HCT116 (cell line): ENCODE data around the gene METTL22. TPM values are rescaled to one million over a fixed set of nuclear protein-coding genes. Genes with fewer than 3 reads are reported as not detected.

Experiments
- ATAC-seq: fragments of 200-7000 bp; cut with Tn5 transposase; 2 replicates; pipeline ENCODE4 v1.9.1; 2020; ENCODE audit warnings: mild to moderate bottlenecking, moderate library complexity
- BruUV-seq: library from RNA; stranded (reverse); fragments of 400-500 nt; replicated peaks from 2 replicates; lab custom pipeline; 2021; lab: Mats Ljungman, UMichigan
- CTCF ChIA-PET: fragments of 300-600 bp; sonication (Branson Sonifier 250); formaldehyde crosslinking; loops from one replicate; lab custom pipeline; 2021; ENCODE audit warnings: antibody characterized with exemption; lab: Charles Lee
- POLR2A ChIA-PET: fragments of 300-600, 350-600 bp; sonication (Branson Sonifier 250); formaldehyde crosslinking; loops from one replicate; lab custom pipeline; 2021; ENCODE audit warnings: antibody characterized with exemption; lab: Charles Lee
- RAD21 ChIA-PET, 2 experiments: fragments of 300-600 bp; sonication (Branson Sonifier 250); formaldehyde crosslinking; loops; one replicate each; lab custom pipeline; 2023; ENCODE audit warnings: low total read pairs in 2 of 2; ENCODE audit not compliant: uncharacterized antibody in 2 of 2, unreplicated experiment in 2 of 2, low non-redundant PET in 1 of 2; lab: Charles Lee
- DNase-seq: peaks from one replicate; pipeline ENCODE4 v3.0.0-alpha.2; 2010; ENCODE audit warnings: low read depth, low spot score
- H2AFZ ChIP-seq: fragments of 200-600 bp; shearing (Covaris generic), sonication (generic); 2 replicates; pipeline ENCODE4 v1.6.1; 2017; ENCODE audit warnings: low read depth, mixed run types, mixed read lengths, antibody characterized with exemption, low read length; ENCODE audit not compliant: poor library complexity, severe bottlenecking
- H3K27ac ChIP-seq: 2 replicates; pipeline ENCODE4 v1.5.1; 2012; ENCODE audit warnings: low read depth, low read length
- H3K27me3 ChIP-seq: fragments of 200-600 bp; sonication (generic); 2 replicates; pipeline ENCODE4 v1.6.1; 2016; ENCODE audit warnings: mixed run types, low read length, mixed read lengths; ENCODE audit not compliant: insufficient read depth
- H3K36me3 ChIP-seq, 2 experiments: fragments of 200-500 bp in 1 of 2; fragments of 200-600 bp in 1 of 2; sonication (Bioruptor generic) in 1 of 2; sonication (generic) in 1 of 2; 2 replicates each; pipeline versions ENCODE4 v1.5.1 to v1.6.1; 2014 to 2016; ENCODE audit warnings: low read length in 2 of 2, inconsistent platforms in 1 of 2, mixed read lengths in 1 of 2, mixed run types in 1 of 2; ENCODE audit not compliant: insufficient read depth in 2 of 2, control insufficient read depth in 1 of 2
- H3K4me1 ChIP-seq, 2 experiments: fragments of 200-600 bp in 1 of 2; sonication (generic) in 1 of 2; 2 replicates each; pipeline versions ENCODE4 v1.5.1 to v1.6.1; 2012 to 2017; ENCODE audit warnings: low read length in 2 of 2, inconsistent platforms in 1 of 2, mild to moderate bottlenecking in 1 of 2, mixed read lengths in 1 of 2, mixed run types in 1 of 2, moderate library complexity in 1 of 2; ENCODE audit not compliant: insufficient read depth in 2 of 2, control insufficient read depth in 1 of 2
- H3K4me2 ChIP-seq: fragments of 200-600 bp; sonication (generic); 2 replicates; pipeline ENCODE4 v1.6.1; 2017; ENCODE audit warnings: mixed run types, low read length, mixed read lengths
- H3K4me3 ChIP-seq, 2 experiments: fragments of 200-600 bp in 1 of 2; sonication (generic) in 1 of 2; replicated peaks in 1 of 2; 2 replicates each; pipeline ENCODE4 v1.5.1; 2011 to 2016; ENCODE audit warnings: low read length in 2 of 2, control low read depth in 1 of 2, low read depth in 1 of 2, mild to moderate bottlenecking in 1 of 2, mixed read lengths in 1 of 2, mixed run types in 1 of 2
- H3K79me2 ChIP-seq: fragments of 200-600 bp; sonication (generic); 2 replicates; pipeline ENCODE4 v1.6.1; 2017; ENCODE audit warnings: mild to moderate bottlenecking, mixed run types, low read length, moderate library complexity, mixed read lengths; ENCODE audit not compliant: insufficient read depth
- H3K9ac ChIP-seq: fragments of 200-600 bp; sonication (generic); 2 replicates; pipeline ENCODE4 v1.6.1; 2016; ENCODE audit warnings: low read length, mixed read lengths
- H3K9me2 ChIP-seq: fragments of 200-600 bp; sonication (generic), shearing (Covaris generic); 2 replicates; pipeline ENCODE4 v1.6.1; 2017; ENCODE audit warnings: mixed run types, mild to moderate bottlenecking, moderate library complexity; ENCODE audit not compliant: insufficient read depth
- H3K9me3 ChIP-seq, 2 experiments: fragments of 200-500 bp in 1 of 2; fragments of 200-600 bp in 1 of 2; sonication (Bioruptor generic) in 1 of 2; sonication (generic) in 1 of 2; 2 replicates each; pipeline ENCODE4 v1.6.1; 2014 to 2017; ENCODE audit warnings: low read length in 2 of 2, mixed read lengths in 2 of 2, inconsistent platforms in 1 of 2, low read depth in 1 of 2, mild to moderate bottlenecking in 1 of 2, mixed run types in 1 of 2, moderate library complexity in 1 of 2; ENCODE audit not compliant: control insufficient read depth in 1 of 2, insufficient read depth in 1 of 2
- H4K20me1 ChIP-seq: fragments of 200-600 bp; sonication (generic), shearing (Covaris generic); 2 replicates; pipeline ENCODE4 v1.6.1; 2017; ENCODE audit warnings: mixed run types, mild to moderate bottlenecking, moderate library complexity; ENCODE audit not compliant: insufficient read depth
- CBX3 ChIP-seq: IDR thresholded peaks from 2 replicates; pipeline ENCODE4 v1.6.1; 2012; ENCODE audit warnings: low read depth
- CEBPB ChIP-seq: IDR thresholded peaks from 2 replicates; pipeline ENCODE4 v1.6.1; 2012; ENCODE audit warnings: low read depth
- EGR1 ChIP-seq: IDR thresholded peaks from 2 replicates; pipeline ENCODE4 v1.6.1; 2012; ENCODE audit warnings: low read depth
- ELF1 ChIP-seq: IDR thresholded peaks from 2 replicates; pipeline ENCODE4 v1.6.1; 2012; ENCODE audit warnings: low read depth, borderline replicate concordance
- EZH2 ChIP-seq: fragments of 200-600 bp; sonication (generic); IDR thresholded peaks from 2 replicates; pipeline ENCODE4 v1.6.1; 2017; ENCODE audit warnings: antibody characterized with exemption, mixed run types
- EZH2phosphoT487 ChIP-seq: fragments of 200-600 bp; IDR thresholded peaks from 2 replicates; pipeline ENCODE4 v1.6.1; 2018; ENCODE audit warnings: antibody characterized with exemption, borderline replicate concordance
- JUND ChIP-seq: IDR thresholded peaks from 2 replicates; pipeline ENCODE4 v1.6.1; 2012
- POLR2A ChIP-seq: IDR thresholded peaks from 2 replicates; pipeline ENCODE4 v1.7.0; 2011; ENCODE audit warnings: borderline replicate concordance; ENCODE audit not compliant: insufficient read depth, insufficient read length; ENCODE audit errors: extremely low read depth
- POLR2AphosphoS5 ChIP-seq: IDR thresholded peaks from 2 replicates; pipeline ENCODE4 v1.6.1; 2011; ENCODE audit warnings: mild to moderate bottlenecking, low read depth, low read length, moderate library complexity
- RAD21 ChIP-seq: IDR thresholded peaks from 2 replicates; pipeline ENCODE4 v1.6.1; 2012; ENCODE audit warnings: low read depth, mild to moderate bottlenecking
- SIN3A ChIP-seq: IDR thresholded peaks from 2 replicates; pipeline ENCODE4 v1.6.1; 2012; ENCODE audit warnings: low read depth
- TCF7L2 ChIP-seq: IDR thresholded peaks from 2 replicates; pipeline ENCODE4 v1.7.0; 2011; ENCODE audit warnings: borderline replicate concordance, inconsistent platforms; ENCODE audit not compliant: insufficient read depth, insufficient read length; ENCODE audit errors: extremely low read depth
- YY1 ChIP-seq: IDR thresholded peaks from 2 replicates; pipeline ENCODE4 v1.6.1; 2011; ENCODE audit warnings: low read length, low read depth, moderate library complexity, mild to moderate bottlenecking; ENCODE audit not compliant: insufficient replicate concordance; ENCODE audit errors: extremely low read depth
- ZFX ChIP-seq: fragments of 450-650 bp; IDR thresholded peaks from 2 replicates; pipeline ENCODE4 v1.6.1; 2017
- ZNF274 ChIP-seq: fragments of 200-500 bp; sonication (Bioruptor generic); IDR thresholded peaks from 2 replicates; pipeline ENCODE4 v1.6.1; 2014; ENCODE audit warnings: mild to moderate bottlenecking, low read depth, low read length, inconsistent platforms
- intact Hi-C: fragments of 100-400 bp; cut with micrococcal nuclease; formaldehyde crosslinking; loops from 2 replicates; pipeline ENCODE4 v1.10.0; 2022
- total RNA-seq: library from RNA; stranded (reverse); gene quantifications from one replicate; pipeline ENCODE4 v1.2.1, GENCODE V29; 2021; ENCODE audit not compliant: unreplicated experiment
- TF ChIP-seq, protein P1 (sequence below): IDR thresholded peaks from 2 replicates; pipeline ENCODE4 v1.6.1; 2012
- TF ChIP-seq, protein P2 (sequence below): IDR thresholded peaks from 2 replicates; pipeline ENCODE4 v1.6.1; 2012; ENCODE audit warnings: low read depth
- TF ChIP-seq, protein P3 (sequence below): IDR thresholded peaks from 2 replicates; pipeline ENCODE4 v1.6.1; 2012

METTL22 gene
- total RNA-seq, 1 experiment from 2014 or later: 33.3 TPM

DNA sequence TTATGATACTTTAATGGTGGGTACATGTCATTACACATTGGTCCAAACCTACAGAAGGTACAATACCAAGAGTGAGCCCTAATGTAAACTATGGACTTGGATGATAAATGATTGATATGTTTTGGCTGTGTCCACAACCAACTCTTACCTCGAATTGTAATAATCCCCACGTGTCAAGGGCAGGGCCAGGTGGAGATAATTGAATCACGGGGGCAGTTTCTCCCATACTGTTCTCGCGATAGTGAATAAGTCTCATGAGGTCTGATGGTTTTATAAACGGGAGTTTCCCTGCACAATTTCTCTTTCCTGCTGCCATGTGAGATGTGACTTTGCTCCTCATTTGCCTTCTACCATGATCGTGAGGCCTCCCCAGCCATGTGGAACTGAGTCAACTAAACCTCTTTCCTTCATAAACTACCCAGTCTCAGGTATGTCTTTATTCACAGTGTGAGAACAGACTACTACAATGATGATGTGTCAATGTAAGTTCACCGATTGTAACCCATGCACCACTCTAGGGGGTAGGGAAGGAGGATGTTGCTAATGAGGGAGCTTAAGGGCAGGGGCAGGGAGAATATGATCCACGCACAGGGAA lies 7.0 kb upstream of the METTL22 start:
- TF ChIP-seq JUND (no peak), ELF1 (no peak), ZFX (no peak), ZNF274 (no peak), POLR2AphosphoS5 (no peak), POLR2A (no peak), RAD21 (no peak), EZH2 (no peak), YY1 (no peak), EGR1 (no peak), EZH2phosphoT487 (no peak), SIN3A (no peak), CBX3 (no peak), TCF7L2 (no peak), CEBPB (no peak)
- TF ChIP-seq, protein P1, sequence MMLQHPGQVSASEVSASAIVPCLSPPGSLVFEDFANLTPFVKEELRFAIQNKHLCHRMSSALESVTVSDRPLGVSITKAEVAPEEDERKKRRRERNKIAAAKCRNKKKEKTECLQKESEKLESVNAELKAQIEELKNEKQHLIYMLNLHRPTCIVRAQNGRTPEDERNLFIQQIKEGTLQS: no peak
- TF ChIP-seq, protein P2, sequence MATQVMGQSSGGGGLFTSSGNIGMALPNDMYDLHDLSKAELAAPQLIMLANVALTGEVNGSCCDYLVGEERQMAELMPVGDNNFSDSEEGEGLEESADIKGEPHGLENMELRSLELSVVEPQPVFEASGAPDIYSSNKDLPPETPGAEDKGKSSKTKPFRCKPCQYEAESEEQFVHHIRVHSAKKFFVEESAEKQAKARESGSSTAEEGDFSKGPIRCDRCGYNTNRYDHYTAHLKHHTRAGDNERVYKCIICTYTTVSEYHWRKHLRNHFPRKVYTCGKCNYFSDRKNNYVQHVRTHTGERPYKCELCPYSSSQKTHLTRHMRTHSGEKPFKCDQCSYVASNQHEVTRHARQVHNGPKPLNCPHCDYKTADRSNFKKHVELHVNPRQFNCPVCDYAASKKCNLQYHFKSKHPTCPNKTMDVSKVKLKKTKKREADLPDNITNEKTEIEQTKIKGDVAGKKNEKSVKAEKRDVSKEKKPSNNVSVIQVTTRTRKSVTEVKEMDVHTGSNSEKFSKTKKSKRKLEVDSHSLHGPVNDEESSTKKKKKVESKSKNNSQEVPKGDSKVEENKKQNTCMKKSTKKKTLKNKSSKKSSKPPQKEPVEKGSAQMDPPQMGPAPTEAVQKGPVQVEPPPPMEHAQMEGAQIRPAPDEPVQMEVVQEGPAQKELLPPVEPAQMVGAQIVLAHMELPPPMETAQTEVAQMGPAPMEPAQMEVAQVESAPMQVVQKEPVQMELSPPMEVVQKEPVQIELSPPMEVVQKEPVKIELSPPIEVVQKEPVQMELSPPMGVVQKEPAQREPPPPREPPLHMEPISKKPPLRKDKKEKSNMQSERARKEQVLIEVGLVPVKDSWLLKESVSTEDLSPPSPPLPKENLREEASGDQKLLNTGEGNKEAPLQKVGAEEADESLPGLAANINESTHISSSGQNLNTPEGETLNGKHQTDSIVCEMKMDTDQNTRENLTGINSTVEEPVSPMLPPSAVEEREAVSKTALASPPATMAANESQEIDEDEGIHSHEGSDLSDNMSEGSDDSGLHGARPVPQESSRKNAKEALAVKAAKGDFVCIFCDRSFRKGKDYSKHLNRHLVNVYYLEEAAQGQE: no peak
- TF ChIP-seq, protein P3, sequence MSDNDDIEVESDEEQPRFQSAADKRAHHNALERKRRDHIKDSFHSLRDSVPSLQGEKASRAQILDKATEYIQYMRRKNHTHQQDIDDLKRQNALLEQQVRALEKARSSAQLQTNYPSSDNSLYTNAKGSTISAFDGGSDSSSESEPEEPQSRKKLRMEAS: no peak
- ChIA-PET RAD21 (no interaction called here), CTCF (no interaction called here), POLR2A (no interaction called here)
- Histone ChIP-seq H3K4me3 (no peak overlapping the region), H3K4me1 (no peaks in the 10 kb centered on the region), H3K9ac (no peak overlapping the region), H3K79me2 (no peaks in the 10 kb centered on the region), H2AFZ (no peak overlapping the region), H3K9me2 (no peaks in the 10 kb centered on the region), H3K36me3 (no peaks in the 10 kb centered on the region), H3K27ac (no peak overlapping the region), H3K4me2 (no peak overlapping the region), H4K20me1 (no peaks in the 10 kb centered on the region), H3K27me3 (peaks cover 7% of the 10 kb centered on the region; the same call in 1 of the 2 replicates), H3K9me3 (no peaks in the 10 kb centered on the region)
- BruUV-seq: no TSS peak
- intact Hi-C loops: no loop called here
- DNase-seq (no peak), ATAC-seq (no peak)
